Body of pancreas (tissue), 4 donors: ENCODE results near the gene VOPP1. TPM values are rescaled to one million over a fixed set of nuclear protein-coding genes. Genes with fewer than 3 reads are reported as not detected.

Experiments used
- ATAC-seq: fragments of 150-250 bp; one replicate; pipeline ENCODE4 v1.9.1; 2016
- DNase-seq, 4 donors: peaks; one replicate each; pipeline ENCODE4 v3.0.0-alpha.2; 2019
- H3K27ac ChIP-seq, 4 donors: fragments of 200-600 bp; sonication (generic); 1 replicate in 3 of 4; 2 replicates in 1 of 4; pipeline versions ENCODE4 v1.5.1 to v1.6.1; 2016 to 2019; ENCODE audit warnings: mild to moderate bottlenecking in 1 of 4, mixed read lengths in 1 of 4, moderate library complexity in 1 of 4
- H3K27me3 ChIP-seq, 2 donors: fragments of 200-600 bp; sonication (generic); one replicate each; pipeline ENCODE4 v1.6.0; 2016; ENCODE audit warnings: mild to moderate bottlenecking in 1 of 2
- H3K36me3 ChIP-seq, 2 donors: fragments of 200-600 bp; sonication (generic); replicated peaks in 1 of 2; 2 replicates each; pipeline ENCODE4 v1.5.1; 2016; ENCODE audit warnings: low read depth in 2 of 2; ENCODE audit not compliant: insufficient read depth in 1 of 2
- H3K4me1 ChIP-seq: fragments of 200-600 bp; sonication (generic); one replicate; pipeline ENCODE4 v1.6.0; 2016
- H3K4me3 ChIP-seq, 2 donors: fragments of 200-600 bp; sonication (generic); 1 replicate in 1 of 2; 2 replicates in 1 of 2; pipeline ENCODE4 v1.5.1; 2016 to 2019
- H3K9me3 ChIP-seq, 3 donors: fragments of 200-600 bp; sonication (generic); 1 replicate in 2 of 3; 2 replicates in 1 of 3; pipeline ENCODE4 v1.5.1; 2016
- CTCF ChIP-seq, 7 experiments: fragments of 450-650 bp in 4 of 7; fragments of 200-600 bp in 3 of 7; sonication (generic) in 3 of 7; IDR thresholded peaks; one replicate each; pipeline ENCODE4 v1.5.1; 2016 to 2019; ENCODE audit warnings: antibody characterized with exemption in 7 of 7
- POLR2A ChIP-seq, 3 donors: fragments of 450-650 bp; IDR thresholded peaks; one replicate each; pipeline ENCODE4 v1.6.1; 2016; ENCODE audit warnings: antibody characterized with exemption in 3 of 3, mild to moderate bottlenecking in 2 of 3
- WGBS, 2 donors: methylation state at CpG; one replicate each; pipeline ENCODE4 v1.1.5; 2017; 5-methylcytosine and 5-hydroxymethylcytosine counted together
- intact Hi-C: fragments of 100-400 bp; cut with DNase I; formaldehyde crosslinking; loops from one replicate; pipeline ENCODE4 v1.15.1; 2023
- total RNA-seq, 2 donors: library from RNA; depleted of rRNA; stranded (reverse); fragments of >200 nt; gene quantifications; one replicate each; pipeline ENCODE4 v1.1.0, GENCODE V29; 2016

Gene VOPP1
- total RNA-seq, 2 donors from 2014 or later, result 25.1 to 30.6 TPM

GRCh38 chr7:55532150-55532917 lies 40.0 kb downstream of the VOPP1 start:
- H3K27me3 ChIP-seq, result no peaks in the 10 kb centered on the region
- H3K9me3 ChIP-seq, result no peaks in the 10 kb centered on the region
- H3K4me3 ChIP-seq, result no peak overlapping the region
- peaks cover 8% of the 10 kb centered on the region for H3K4me1 ChIP-seq
- no peak for ATAC-seq
- no peak overlapping the region for H3K27ac ChIP-seq
- no peaks in the 10 kb centered on the region for H3K36me3 ChIP-seq
- 85 to 90% methylated on average over 8 of the region's 8 CpGs for WGBS, 2 donors
- DNase-seq, result no peak
- intact Hi-C loops, result no loop called here
- no peak for TF ChIP-seq CTCF (IDR thresholded peaks at IDR 0.05)
- no peak for TF ChIP-seq POLR2A (IDR thresholded peaks at IDR 0.05)

- Histone ChIP-seq H3K27ac (no peak overlapping the region), H3K36me3 (no peaks in the 10 kb centered on the region), H3K4me3 (no peak overlapping the region), H3K9me3 (no peaks in the 10 kb centered on the region), H3K27me3 (no peaks in the 10 kb centered on the region), H3K4me1 (peaks cover 8% of the 10 kb centered on the region)
- DNase-seq, result no peak
- no peak for ATAC-seq
- intact Hi-C loops, result no loop called here
- TF ChIP-seq CTCF (IDR thresholded peaks at IDR 0.05) (no peak), POLR2A (IDR thresholded peaks at IDR 0.05) (no peak)
- 99 to 100% methylated on average over 5 of the region's 5 CpGs for WGBS, 2 donors
Measured at GRCh38 chr7:55531536-55531935, 40.8 kb downstream of the VOPP1 start.

- Histone ChIP-seq H3K9me3 (no peaks in the 10 kb centered on the region), H3K4me3 (no peak overlapping the region), H3K36me3 (no peaks in the 10 kb centered on the region), H3K27me3 (no peaks in the 10 kb centered on the region), H3K27ac (no peak overlapping the region), H3K4me1 (peaks cover under 1% of the 10 kb centered on the region)
- intact Hi-C loops, result no loop called here
- no peak for DNase-seq
- no peak for ATAC-seq
- no peak for TF ChIP-seq POLR2A (IDR thresholded peaks at IDR 0.05)
- TF ChIP-seq CTCF (IDR thresholded peaks at IDR 0.05), result no peak
- WGBS, 2 donors, result 50 to 61% methylated on average over 4 of the region's 4 CpGs
Measured at GRCh38 chr7:55527307-55527706, 45.0 kb downstream of the VOPP1 start.

GRCh38 chr7:55526770-55527169 lies 45.5 kb downstream of the VOPP1 start:
- DNase-seq, result no peak
- Histone ChIP-seq H3K4me1 (no peaks in the 10 kb centered on the region), H3K27me3 (no peaks in the 10 kb centered on the region), H3K9me3 (no peaks in the 10 kb centered on the region), H3K27ac (no peak overlapping the region), H3K36me3 (no peaks in the 10 kb centered on the region), H3K4me3 (no peak overlapping the region)
- no peak for ATAC-seq
- TF ChIP-seq POLR2A (IDR thresholded peaks at IDR 0.05) (no peak), CTCF (IDR thresholded peaks at IDR 0.05) (no peak)
- intact Hi-C loops, result no loop called here
- whole genome bisulfite sequencing, 2 donors, result 70 to 74% methylated on average over 5 of the region's 5 CpGs

- Histone ChIP-seq H3K27ac (no peak overlapping the region), H3K4me3 (no peak overlapping the region), H3K9me3 (no peaks in the 10 kb centered on the region), H3K36me3 (no peaks in the 10 kb centered on the region), H3K27me3 (no peaks in the 10 kb centered on the region), H3K4me1 (no peaks in the 10 kb centered on the region)
- intact Hi-C loops, result no loop called here
- TF ChIP-seq CTCF (IDR thresholded peaks at IDR 0.05), result no peak
- no peak for TF ChIP-seq POLR2A (IDR thresholded peaks at IDR 0.05)
- 80 to 88% methylated on average over 4 of the region's 4 CpGs for WGBS, 2 donors
- ATAC-seq, result no peak
- no peak for DNase-seq
Measured at GRCh38 chr7:55526329-55526728, 46.0 kb downstream of the VOPP1 start.
